Measurements from ENCODE around the gene LCN2.

LCN2 gene

GRCh38 chr9:128201441-128202369 lies 52.5 kb downstream of the LCN2 start:
- no peak for DNase-seq (ENCODE audit: low spot score)

DNA sequence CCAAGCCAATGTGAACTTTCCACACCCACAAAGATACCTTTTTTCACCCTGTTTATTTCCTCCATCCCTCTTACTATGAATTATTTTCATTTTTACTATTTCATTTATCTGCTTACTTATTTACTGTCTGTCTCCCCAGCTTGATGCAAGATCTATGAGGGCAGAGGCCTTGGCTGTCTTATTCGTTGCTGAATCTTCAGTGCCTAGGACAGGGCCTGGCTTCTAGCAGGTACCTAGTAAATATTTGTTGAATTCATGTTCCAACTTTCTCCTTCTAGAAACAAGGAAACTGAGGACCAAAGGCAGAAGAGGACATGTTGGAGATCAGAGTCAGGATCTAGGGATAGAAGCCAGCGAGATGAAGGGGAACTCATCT lies 53.4 kb downstream of the LCN2 start:
- no peak for DNase-seq (ENCODE audit: low spot score)

Data from COLO829 (cell line).